T-helper 2 cell treated with Interferon-gamma antibody and Interleukin-4, amounts not matched to agents 5 μg/mL and 100 μg/mL, for 36 hours (primary cell): Measurements from ENCODE around the gene METAP2.
"Not testable (repeated sequence)": the region's sequence is repeated elsewhere in the genome, so short reads cannot be mapped to it uniquely, and the experiment has no call there.

ENCODE experiments used
- DNase-seq: peaks from one replicate; pipeline ENCODE4 v3.0.0; 2021; ENCODE audit warnings: low spot score
- H3K27ac Mint-ChIP-seq: one replicate; pipeline ENCODE4 v1.8.0; 2021; ENCODE audit warnings: mild to moderate bottlenecking, mixed read lengths
- H3K27me3 Mint-ChIP-seq: one replicate; pipeline ENCODE4 v1.8.0; 2021; ENCODE audit warnings: low read depth, mixed read lengths
- H3K36me3 Mint-ChIP-seq: one replicate; pipeline ENCODE4 v1.8.0; 2021; ENCODE audit warnings: low read depth, mixed read lengths
- H3K4me1 Mint-ChIP-seq: one replicate; pipeline ENCODE4 v1.8.0; 2021; ENCODE audit warnings: low read depth, mixed read lengths
- H3K4me3 Mint-ChIP-seq: one replicate; pipeline ENCODE4 v1.8.0; 2022; ENCODE audit warnings: mild to moderate bottlenecking, moderate library complexity, mixed read lengths
- H3K9me3 Mint-ChIP-seq: one replicate; pipeline ENCODE4 v1.8.0; 2021; ENCODE audit warnings: mixed read lengths

The METAP2 gene

GRCh38 chr12:95453881-95454280 lies 20.1 kb upstream of the METAP2 start:
- not testable (repeated sequence) for DNase-seq, H3K36me3 Mint-ChIP-seq, H3K27me3 Mint-ChIP-seq, H3K4me1 Mint-ChIP-seq, H3K27ac Mint-ChIP-seq, H3K4me3 Mint-ChIP-seq
- H3K9me3 Mint-ChIP-seq, result peaks cover 15% of the 10 kb centered on the region

DNA sequence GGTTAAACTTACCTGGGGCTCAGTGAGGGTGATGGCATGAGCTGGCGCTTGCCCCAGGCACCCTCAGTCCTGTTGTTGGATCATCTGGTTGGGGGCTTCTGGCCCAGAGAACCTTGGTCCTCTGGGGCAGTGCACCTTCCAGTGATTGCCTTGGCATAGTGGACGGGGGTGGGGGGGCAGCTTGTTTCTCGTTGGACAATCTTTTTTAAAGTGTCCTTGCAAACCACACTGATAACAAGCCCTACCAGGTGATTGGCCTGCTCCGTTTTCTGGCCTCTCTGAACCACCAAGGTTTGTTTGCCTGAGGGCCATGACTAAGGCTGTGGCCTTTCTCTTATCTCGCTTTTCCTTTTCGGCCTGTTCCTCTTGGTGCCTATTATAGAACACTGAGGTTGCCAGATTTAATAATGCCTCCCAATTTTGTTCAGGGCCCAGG lies 19.2 kb upstream of the METAP2 start:
- peaks cover 15% of the 10 kb centered on the region for H3K9me3 Mint-ChIP-seq
- H3K27me3 Mint-ChIP-seq, H3K4me3 Mint-ChIP-seq, H3K36me3 Mint-ChIP-seq, DNase-seq, H3K4me1 Mint-ChIP-seq, H3K27ac Mint-ChIP-seq: not testable (repeated sequence)

DNA sequence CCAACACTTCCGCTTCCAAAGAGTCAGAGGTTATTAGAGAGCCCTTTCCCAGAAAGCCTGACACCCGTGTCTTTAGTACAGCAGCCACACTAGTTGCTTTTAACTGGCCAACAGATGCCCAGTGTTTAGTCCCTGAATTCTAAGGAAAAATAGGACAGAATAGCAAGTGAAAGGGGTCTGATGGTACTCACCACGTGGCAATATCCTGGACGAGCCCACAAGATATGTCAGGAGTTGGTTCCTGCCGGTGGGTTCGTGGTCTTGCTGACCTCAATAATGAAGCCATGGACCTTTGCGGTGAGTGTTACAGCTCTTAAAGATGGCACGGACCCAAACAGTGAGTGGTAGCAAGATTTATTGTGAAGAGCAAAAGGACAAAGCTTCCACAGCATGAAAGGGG lies 16.3 kb upstream of the METAP2 start:
- DNase-seq, H3K4me1 Mint-ChIP-seq, H3K27ac Mint-ChIP-seq, H3K4me3 Mint-ChIP-seq, H3K36me3 Mint-ChIP-seq, H3K27me3 Mint-ChIP-seq: not testable (repeated sequence)
- peaks cover 15% of the 10 kb centered on the region for H3K9me3 Mint-ChIP-seq

DNA sequence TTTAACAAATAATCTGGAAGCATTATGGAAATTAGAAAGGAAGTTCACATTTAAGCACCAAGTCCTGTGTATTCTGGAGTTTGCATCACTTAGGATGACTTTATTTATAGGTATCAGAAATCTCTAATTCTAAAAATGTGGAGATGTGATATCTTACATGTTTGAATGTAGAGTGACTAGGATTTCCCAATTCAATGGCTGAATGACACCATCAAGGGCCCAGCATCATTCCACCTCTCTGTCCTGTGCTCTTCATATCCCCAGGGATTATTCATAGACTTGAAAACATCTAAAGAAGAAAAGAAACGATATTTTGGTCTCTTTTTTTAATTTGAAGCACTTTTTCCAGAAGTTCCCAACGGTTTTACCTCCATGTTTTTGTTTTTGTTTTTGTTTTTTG lies 15.2 kb upstream of the METAP2 start:
- no peaks in the 10 kb centered on the region for H3K27me3 Mint-ChIP-seq
- no peaks in the 10 kb centered on the region for H3K36me3 Mint-ChIP-seq
- DNase-seq, result no peak
- no peak overlapping the region for H3K27ac Mint-ChIP-seq
- H3K4me3 Mint-ChIP-seq, result no peak overlapping the region
- H3K4me1 Mint-ChIP-seq, result no peaks in the 10 kb centered on the region
- peaks cover 15% of the 10 kb centered on the region for H3K9me3 Mint-ChIP-seq

- Mint-ChIP-seq H3K4me1 (no peaks in the 10 kb centered on the region), H3K36me3 (no peaks in the 10 kb centered on the region), H3K9me3 (peaks cover 15% of the 10 kb centered on the region), H3K27ac (no peak overlapping the region), H3K27me3 (no peaks in the 10 kb centered on the region), H3K4me3 (no peak overlapping the region)
- no peak for DNase-seq
These were observed 14.6 kb upstream of the METAP2 start for GRCh38 chr12:95459310-95459709.

DNA sequence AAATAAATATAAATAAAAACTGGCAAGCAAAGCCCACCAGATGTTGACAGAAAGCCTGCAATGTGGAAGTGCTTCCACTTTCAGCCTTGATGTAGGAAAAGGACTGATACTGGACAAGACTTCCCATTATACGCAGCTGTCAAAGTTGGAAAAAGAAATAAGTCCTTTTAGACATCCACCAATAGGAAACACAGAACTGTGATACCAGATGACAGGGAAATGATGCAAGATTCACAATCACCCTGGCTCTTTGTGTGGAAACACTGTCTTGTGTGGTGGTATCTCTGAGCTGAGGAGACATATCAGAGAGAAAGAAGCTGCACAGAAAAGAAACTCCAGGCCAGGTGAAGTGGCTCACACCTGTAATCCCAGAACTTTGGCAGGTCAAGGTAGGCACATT lies 13.8 kb upstream of the METAP2 start:
- H3K9me3 Mint-ChIP-seq, result peaks cover 15% of the 10 kb centered on the region
- H3K4me1 Mint-ChIP-seq, result no peaks in the 10 kb centered on the region
- no peak overlapping the region for H3K4me3 Mint-ChIP-seq
- H3K27me3 Mint-ChIP-seq, result no peaks in the 10 kb centered on the region
- DNase-seq, result no peak
- H3K36me3 Mint-ChIP-seq, result no peaks in the 10 kb centered on the region
- no peak overlapping the region for H3K27ac Mint-ChIP-seq

DNA sequence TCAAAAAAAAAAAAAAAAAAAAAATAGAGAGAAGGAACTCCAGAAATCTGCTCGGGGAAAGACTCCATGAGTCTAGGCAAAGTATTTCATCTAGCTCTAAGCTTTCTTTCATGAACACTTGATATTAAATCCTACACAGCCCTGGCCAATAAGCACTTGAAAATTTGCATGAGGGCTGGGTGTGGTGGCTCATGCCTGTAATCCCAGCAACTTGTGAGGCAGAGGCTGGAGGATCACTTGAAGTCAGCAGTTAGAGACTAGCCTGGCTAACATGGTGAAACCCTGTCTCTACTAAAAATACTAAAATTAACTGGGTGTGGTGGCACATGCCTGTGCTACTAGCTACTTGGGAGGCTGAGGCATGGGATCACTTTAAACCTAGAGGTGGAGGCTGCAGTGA lies 13.1 kb upstream of the METAP2 start:
- H3K4me3 Mint-ChIP-seq, result no peak overlapping the region
- H3K27me3 Mint-ChIP-seq, result no peaks in the 10 kb centered on the region
- DNase-seq, result no peak
- no peaks in the 10 kb centered on the region for H3K4me1 Mint-ChIP-seq
- no peak overlapping the region for H3K27ac Mint-ChIP-seq
- H3K9me3 Mint-ChIP-seq, result peaks cover 15% of the 10 kb centered on the region
- no peaks in the 10 kb centered on the region for H3K36me3 Mint-ChIP-seq

DNA sequence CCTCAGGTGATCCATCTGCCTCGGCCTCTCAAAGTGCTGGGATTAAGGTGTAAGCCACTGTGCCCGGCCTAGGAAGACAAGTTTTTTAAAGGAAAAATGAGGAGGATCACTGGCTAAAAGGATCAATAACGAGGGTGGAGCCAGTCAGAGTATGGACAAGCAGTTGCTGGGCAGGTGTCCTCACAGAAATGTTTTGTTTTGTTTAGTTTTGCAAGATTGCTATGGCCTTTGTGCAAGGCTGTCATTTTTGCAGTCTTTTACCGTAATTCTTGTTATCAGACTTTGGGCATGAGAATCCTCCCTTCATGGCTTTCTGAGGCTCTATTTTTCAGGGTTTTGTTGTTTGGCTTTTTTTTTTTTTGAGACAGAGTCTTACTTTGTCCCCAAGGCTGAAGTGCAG lies 11.9 kb upstream of the METAP2 start:
- peaks cover 12% of the 10 kb centered on the region for H3K9me3 Mint-ChIP-seq
- no peaks in the 10 kb centered on the region for H3K27me3 Mint-ChIP-seq
- no peak for DNase-seq
- no peak overlapping the region for H3K4me3 Mint-ChIP-seq
- H3K4me1 Mint-ChIP-seq, result no peaks in the 10 kb centered on the region
- no peak overlapping the region for H3K27ac Mint-ChIP-seq
- H3K36me3 Mint-ChIP-seq, result no peaks in the 10 kb centered on the region

DNA sequence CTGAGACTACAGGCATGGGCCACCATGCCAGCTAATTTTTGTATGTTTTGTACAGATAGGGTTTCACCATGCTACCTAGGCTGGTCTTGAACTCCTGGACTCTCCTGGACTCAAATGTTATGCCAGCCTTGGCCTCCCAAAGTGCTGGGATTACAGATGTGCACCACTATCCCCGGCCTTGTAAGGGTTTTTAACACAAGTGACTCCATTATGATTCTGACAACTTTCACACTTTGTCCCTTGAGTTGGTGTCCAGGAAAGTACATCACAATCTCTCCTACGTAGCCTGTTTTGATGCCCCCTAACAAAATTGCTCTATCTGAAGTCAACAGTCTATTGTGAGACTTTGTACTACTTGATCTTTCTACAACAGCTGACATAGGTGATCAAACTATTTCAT lies 11.4 kb upstream of the METAP2 start:
- no peak overlapping the region for H3K4me3 Mint-ChIP-seq
- H3K27me3 Mint-ChIP-seq, result no peaks in the 10 kb centered on the region
- no peaks in the 10 kb centered on the region for H3K36me3 Mint-ChIP-seq
- peaks cover 7% of the 10 kb centered on the region for H3K9me3 Mint-ChIP-seq
- no peak overlapping the region for H3K27ac Mint-ChIP-seq
- no peaks in the 10 kb centered on the region for H3K4me1 Mint-ChIP-seq
- no peak for DNase-seq

DNA sequence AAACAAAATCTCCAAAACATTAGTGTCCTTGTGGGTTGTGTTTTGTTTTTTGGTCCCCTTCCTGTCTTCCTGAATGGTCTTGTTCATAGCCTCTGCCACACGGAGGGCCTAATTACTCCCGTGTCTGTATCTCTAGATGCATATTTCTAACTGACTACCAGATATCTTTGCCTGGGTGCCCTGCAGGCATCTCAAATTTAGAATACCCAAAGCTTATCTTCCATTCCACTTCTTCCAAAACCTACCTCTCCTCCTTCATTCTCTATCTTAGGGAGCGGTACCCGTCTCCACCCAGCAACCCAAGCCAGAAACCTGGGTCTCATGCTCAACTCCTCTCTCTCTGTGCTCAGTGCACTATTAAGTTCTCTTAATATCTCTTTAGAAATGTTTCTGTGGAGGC lies 10.9 kb upstream of the METAP2 start:
- H3K27ac Mint-ChIP-seq, result no peak overlapping the region
- DNase-seq, result no peak
- peaks cover 2% of the 10 kb centered on the region for H3K9me3 Mint-ChIP-seq
- no peak overlapping the region for H3K4me3 Mint-ChIP-seq
- no peaks in the 10 kb centered on the region for H3K36me3 Mint-ChIP-seq
- H3K4me1 Mint-ChIP-seq, result no peaks in the 10 kb centered on the region
- no peaks in the 10 kb centered on the region for H3K27me3 Mint-ChIP-seq

- H3K27me3 Mint-ChIP-seq, H3K4me3 Mint-ChIP-seq, H3K9me3 Mint-ChIP-seq, DNase-seq, H3K4me1 Mint-ChIP-seq, H3K36me3 Mint-ChIP-seq, H3K27ac Mint-ChIP-seq: not testable (repeated sequence)
These were observed 10.2 kb upstream of the METAP2 start for GRCh38 chr12:95463776-95464175.

DNA sequence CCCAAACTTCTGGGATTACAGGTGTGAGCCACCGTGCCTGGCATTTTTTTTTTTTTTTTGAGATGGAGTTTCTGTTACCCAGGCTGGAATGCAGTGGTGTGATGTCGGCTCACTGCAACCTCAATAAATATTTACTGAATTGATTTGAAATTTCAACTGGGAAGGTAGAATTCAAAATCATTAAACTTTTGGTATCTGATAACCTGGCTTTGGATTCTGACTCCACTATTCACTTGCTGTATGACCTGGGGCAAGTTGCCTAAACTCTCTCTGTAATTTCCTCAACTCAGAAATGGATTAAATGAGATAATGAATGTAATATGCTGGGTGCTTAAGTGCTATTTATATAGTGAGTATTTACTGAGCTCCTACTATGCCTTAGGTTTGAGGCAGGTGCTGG lies 8.7 kb upstream of the METAP2 start:
- no peak overlapping the region for H3K4me3 Mint-ChIP-seq
- DNase-seq, result no peak
- H3K27me3 Mint-ChIP-seq, result no peaks in the 10 kb centered on the region
- no peaks in the 10 kb centered on the region for H3K9me3 Mint-ChIP-seq
- no peaks in the 10 kb centered on the region for H3K36me3 Mint-ChIP-seq
- no peak overlapping the region for H3K27ac Mint-ChIP-seq
- no peaks in the 10 kb centered on the region for H3K4me1 Mint-ChIP-seq

- H3K4me3 Mint-ChIP-seq, result no peak overlapping the region
- peaks cover 6% of the 10 kb centered on the region for H3K36me3 Mint-ChIP-seq
- H3K27ac Mint-ChIP-seq, result no peak overlapping the region
- H3K9me3 Mint-ChIP-seq, result no peaks in the 10 kb centered on the region
- H3K27me3 Mint-ChIP-seq, result no peaks in the 10 kb centered on the region
- peaks cover 11% of the 10 kb centered on the region for H3K4me1 Mint-ChIP-seq
- DNase-seq, result no peak
These were observed 3.7 kb upstream of the METAP2 start for GRCh38 chr12:95470300-95470699.

DNA sequence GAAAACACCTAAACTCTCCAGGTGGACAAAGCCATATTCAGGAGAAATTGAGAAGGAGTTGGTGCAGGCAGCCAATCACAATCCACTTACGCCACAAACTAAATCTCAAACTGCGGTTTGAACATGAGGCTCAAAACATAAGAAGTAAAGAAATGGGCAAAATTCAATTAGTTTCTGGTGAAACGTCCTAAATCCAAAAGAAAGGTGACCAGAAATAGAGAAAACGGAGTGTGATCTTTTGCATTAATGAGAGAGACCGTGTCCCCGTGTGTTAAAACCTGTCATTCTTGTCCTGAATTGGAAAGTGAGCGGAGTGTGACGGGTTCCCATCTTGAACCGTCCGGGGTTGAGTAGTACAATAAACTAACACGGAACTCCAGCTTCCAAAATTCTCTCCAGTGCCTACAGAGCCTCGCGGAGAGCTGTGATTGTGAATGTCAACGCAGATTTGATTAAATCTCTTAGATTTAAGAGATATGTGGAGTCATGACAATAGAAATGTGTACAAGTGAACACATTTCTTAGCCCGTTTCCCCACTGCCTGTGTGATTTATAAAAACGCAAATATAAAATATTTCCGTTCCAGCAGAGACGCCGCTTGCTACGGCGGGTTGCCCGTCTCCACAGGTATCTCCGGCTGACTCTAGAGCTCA lies 595 bp upstream of the METAP2 start:
- H3K4me1 Mint-ChIP-seq, result peaks cover 28% of the 10 kb centered on the region
- peak overlapping the region; percentile 100 for H3K4me3 Mint-ChIP-seq
- H3K27ac Mint-ChIP-seq, result peak overlapping the region; percentile 100
- DNase-seq, result peak; percentile 28
- H3K27me3 Mint-ChIP-seq, result no peaks in the 10 kb centered on the region
- H3K36me3 Mint-ChIP-seq, result peaks cover 30% of the 10 kb centered on the region
- no peaks in the 10 kb centered on the region for H3K9me3 Mint-ChIP-seq

GRCh38 chr12:95474660-95474958 lies 657 bp downstream of the METAP2 start:
- DNase-seq, result no peak
- Mint-ChIP-seq H3K4me1 (peaks cover 36% of the 10 kb centered on the region), H3K9me3 (no peaks in the 10 kb centered on the region), H3K27ac (peak overlapping the region; percentile 100), H3K27me3 (no peaks in the 10 kb centered on the region), H3K4me3 (peak overlapping the region; percentile 100), H3K36me3 (peaks cover 41% of the 10 kb centered on the region)
